Mesenchymal stem cell (in vitro differentiated cells and primary cell): Measurements from ENCODE around the gene BMAL1.

ENCODE experiments used
- DNase-seq: peaks from one replicate; pipeline ENCODE4 v3.0.0-alpha.2; 2013
- H2AFZ ChIP-seq: one replicate; pipeline ENCODE4 v1.6.1; 2013; ENCODE audit warnings: low read depth, mild to moderate bottlenecking, control low read depth, inconsistent platforms, low read length, moderate library complexity
- H2AK5ac ChIP-seq: 2 replicates; pipeline ENCODE4 v1.6.1; 2013; ENCODE audit warnings: low read length, moderate library complexity, mild to moderate bottlenecking, inconsistent platforms; ENCODE audit not compliant: severe bottlenecking
- H2BK120ac ChIP-seq: one replicate; pipeline ENCODE4 v1.6.1; 2013; ENCODE audit warnings: low read depth, mild to moderate bottlenecking, inconsistent platforms, low read length, moderate library complexity
- H2BK12ac ChIP-seq, 2 experiments: one replicate each; pipeline ENCODE4 v1.6.1; 2013; ENCODE audit warnings: inconsistent platforms in 2 of 2, low read length in 2 of 2, mild to moderate bottlenecking in 2 of 2, moderate library complexity in 2 of 2, control low read depth in 1 of 2
- H2BK15ac ChIP-seq: one replicate; pipeline ENCODE4 v1.6.1; 2013; ENCODE audit warnings: mild to moderate bottlenecking, low read depth, inconsistent platforms; ENCODE audit not compliant: poor library complexity, severe bottlenecking
- H2BK5ac ChIP-seq: 2 replicates; pipeline ENCODE4 v1.6.1; 2013; ENCODE audit warnings: low read depth, mild to moderate bottlenecking, low read length, control low read depth, inconsistent platforms; ENCODE audit not compliant: poor library complexity, severe bottlenecking
- H3K14ac ChIP-seq, 2 experiments: one replicate each; pipeline ENCODE4 v1.6.1; 2013; ENCODE audit warnings: inconsistent platforms in 2 of 2, low read length in 2 of 2, control low read depth in 1 of 2, mild to moderate bottlenecking in 1 of 2, moderate library complexity in 1 of 2
- H3K18ac ChIP-seq, 2 experiments: one replicate each; pipeline ENCODE4 v1.6.1; 2013; ENCODE audit warnings: inconsistent platforms in 2 of 2, low read length in 2 of 2, control low read depth in 1 of 2, low read depth in 1 of 2, mild to moderate bottlenecking in 1 of 2
- H3K23ac ChIP-seq, 2 experiments: one replicate each; pipeline ENCODE4 v1.6.1; 2013; ENCODE audit warnings: inconsistent platforms in 2 of 2, low read length in 2 of 2, mild to moderate bottlenecking in 2 of 2, moderate library complexity in 2 of 2, control low read depth in 1 of 2
- H3K27ac ChIP-seq: 2 replicates; pipeline ENCODE4 v1.5.1; 2013; ENCODE audit warnings: mild to moderate bottlenecking, moderate library complexity, low read length, control low read depth, inconsistent platforms; ENCODE audit not compliant: poor library complexity, severe bottlenecking
- H3K27me3 ChIP-seq, 2 experiments: 2 replicates each; pipeline versions ENCODE4 v1.6.1 to v1.7.0; 2013; ENCODE audit warnings: low read length in 2 of 2, mild to moderate bottlenecking in 2 of 2, moderate library complexity in 2 of 2, control low read depth in 1 of 2, inconsistent platforms in 1 of 2; ENCODE audit not compliant: control insufficient read depth in 1 of 2, insufficient read depth in 1 of 2
- H3K36me3 ChIP-seq, 2 experiments: 2 replicates each; pipeline versions ENCODE4 v1.6.1 to v1.7.0; 2013; ENCODE audit warnings: low read length in 2 of 2, control low read depth in 1 of 2, inconsistent platforms in 1 of 2, low read depth in 1 of 2, mild to moderate bottlenecking in 1 of 2; ENCODE audit not compliant: insufficient read depth in 2 of 2, control insufficient read depth in 1 of 2
- H3K4ac ChIP-seq, 2 experiments: one replicate each; pipeline ENCODE4 v1.6.1; 2013; ENCODE audit warnings: inconsistent platforms in 2 of 2, low read length in 2 of 2, mild to moderate bottlenecking in 2 of 2, moderate library complexity in 2 of 2, control low read depth in 1 of 2, low read depth in 1 of 2
- H3K4me1 ChIP-seq: 2 replicates; pipeline ENCODE4 v1.6.1; 2013; ENCODE audit warnings: low read depth, low read length, control low read depth; ENCODE audit not compliant: control insufficient read depth, insufficient read depth
- H3K4me2 ChIP-seq: 2 replicates; pipeline ENCODE4 v1.6.1; 2013; ENCODE audit warnings: low read length, mild to moderate bottlenecking, inconsistent platforms; ENCODE audit not compliant: poor library complexity, severe bottlenecking
- H3K4me3 ChIP-seq, 2 experiments: 2 replicates each; pipeline versions ENCODE4 v1.5.1 to v1.7.0; 2013; ENCODE audit warnings: low read length in 2 of 2, mild to moderate bottlenecking in 2 of 2, control low read depth in 1 of 2, low read depth in 1 of 2; ENCODE audit not compliant: insufficient read depth in 1 of 2
- H3K79me1 ChIP-seq: replicated peaks from 2 replicates; pipeline ENCODE4 v1.6.1; 2013; ENCODE audit warnings: mild to moderate bottlenecking, control low read depth, low read length, inconsistent platforms; ENCODE audit not compliant: poor library complexity, severe bottlenecking
- H3K9ac ChIP-seq: 2 replicates; pipeline ENCODE4 v1.7.0; 2013; ENCODE audit warnings: mild to moderate bottlenecking, low read length, moderate library complexity
- H3K9me3 ChIP-seq: 2 replicates; pipeline ENCODE4 v1.7.0; 2013; ENCODE audit warnings: mild to moderate bottlenecking, low read length; ENCODE audit not compliant: control insufficient read depth
- H4K8ac ChIP-seq: one replicate; pipeline ENCODE4 v1.6.1; 2013; ENCODE audit warnings: inconsistent platforms, mild to moderate bottlenecking, low read length, moderate library complexity
- H4K91ac ChIP-seq: one replicate; pipeline ENCODE4 v1.6.1; 2013; ENCODE audit warnings: mild to moderate bottlenecking, low read length, inconsistent platforms
- WGBS: methylation state at CpG from one replicate; pipeline ENCODE4 v1.1.7; 2013; ENCODE audit warnings: mixed read lengths; 5-methylcytosine and 5-hydroxymethylcytosine counted together

Gene BMAL1

GRCh38 chr11:13316528-13316961, 39.0 kb downstream of the BMAL1 start:
- Histone ChIP-seq H4K91ac (no peak overlapping the region), H3K27me3 (no peaks in the 10 kb centered on the region), H3K18ac (no peak overlapping the region), H3K4ac (no peak overlapping the region), H2BK15ac (no peak overlapping the region), H3K4me3 (no peak overlapping the region), H3K36me3 (peaks cover 0 to 8% of the 10 kb centered on the region in 2 experiments), H2BK120ac (no peak overlapping the region), H2BK12ac (no peak overlapping the region), H3K4me2 (no peak overlapping the region), H4K8ac (no peak overlapping the region), H2AK5ac (no peak overlapping the region), H2AFZ (no peak overlapping the region), H3K79me1 (peaks cover 38% of the 10 kb centered on the region), H2BK5ac (no peak overlapping the region), H3K9ac (no peak overlapping the region), H3K23ac (no peak overlapping the region), H3K14ac (no peak overlapping the region), H3K9me3 (no peaks in the 10 kb centered on the region), H3K4me1 (peaks cover 11% of the 10 kb centered on the region), H3K27ac (no peak overlapping the region)
- no peak for DNase-seq
- WGBS: 78% methylated on average over 3 of the region's 4 CpGs

- H3K14ac ChIP-seq: no peak overlapping the region
- WGBS: 85% methylated on average over 3 of the region's 4 CpGs
- no peak overlapping the region for H2BK120ac ChIP-seq
- peaks cover 42% of the 10 kb centered on the region for H3K79me1 ChIP-seq
- no peak overlapping the region for H3K18ac ChIP-seq
- no peaks in the 10 kb centered on the region for H3K27me3 ChIP-seq
- H2BK12ac ChIP-seq: peak overlapping the region in 1 of 2 experiments; percentile 29
- H2AFZ ChIP-seq: no peak overlapping the region
- no peaks in the 10 kb centered on the region for H3K9me3 ChIP-seq
- peak overlapping the region; percentile 14 for H4K8ac ChIP-seq
- peaks cover 11% of the 10 kb centered on the region for H3K4me1 ChIP-seq
- DNase-seq: no peak
- no peak overlapping the region for H3K4me2 ChIP-seq
- H3K4me3 ChIP-seq: no peak overlapping the region
- H2BK5ac ChIP-seq: no peak overlapping the region
- H2AK5ac ChIP-seq: no peak overlapping the region
- H3K36me3 ChIP-seq: peaks cover 0 to 11% of the 10 kb centered on the region in 2 experiments
- no peak overlapping the region for H3K4ac ChIP-seq
- peak overlapping the region; percentile 25 for H3K9ac ChIP-seq
- no peak overlapping the region for H3K27ac ChIP-seq
- no peak overlapping the region for H4K91ac ChIP-seq
- H2BK15ac ChIP-seq: no peak overlapping the region
- no peak overlapping the region for H3K23ac ChIP-seq
Measured at GRCh38 chr11:13317293-13318080, 39.9 kb downstream of the BMAL1 start.

- Histone ChIP-seq H4K8ac (no peak overlapping the region), H3K27ac (no peak overlapping the region), H2BK12ac (no peak overlapping the region), H3K9ac (peak overlapping the region; percentile 61), H3K4me3 (peak overlapping the region in 1 of 2 experiments; percentile 56), H2BK5ac (no peak overlapping the region), H2AFZ (no peak overlapping the region), H3K14ac (no peak overlapping the region), H3K4me2 (no peak overlapping the region), H4K91ac (no peak overlapping the region), H3K27me3 (no peaks in the 10 kb centered on the region), H2AK5ac (no peak overlapping the region), H3K18ac (no peak overlapping the region), H3K4ac (no peak overlapping the region), H2BK15ac (no peak overlapping the region), H3K9me3 (no peaks in the 10 kb centered on the region), H2BK120ac (no peak overlapping the region), H3K79me1 (peaks cover 40% of the 10 kb centered on the region), H3K36me3 (peaks cover 0 to 6% of the 10 kb centered on the region in 2 experiments), H3K4me1 (peaks cover 12% of the 10 kb centered on the region), H3K23ac (no peak overlapping the region)
- DNase-seq: peak; percentile 58
- WGBS: 33% methylated on average over 2 of the region's 2 CpGs
Measured at GRCh38 chr11:13318498-13319295, 41.1 kb downstream of the BMAL1 start.

- Histone ChIP-seq H4K91ac (no peak overlapping the region), H3K79me1 (peaks cover 31% of the 10 kb centered on the region), H3K14ac (no peak overlapping the region), H4K8ac (no peak overlapping the region), H3K9ac (no peak overlapping the region), H3K4me1 (peaks cover 11% of the 10 kb centered on the region), H3K4ac (no peak overlapping the region), H3K18ac (no peak overlapping the region), H3K23ac (no peak overlapping the region), H2BK120ac (no peak overlapping the region), H2BK12ac (no peak overlapping the region), H3K27me3 (no peaks in the 10 kb centered on the region), H3K36me3 (peaks cover 0 to 3% of the 10 kb centered on the region in 2 experiments), H3K4me2 (no peak overlapping the region), H3K4me3 (no peak overlapping the region), H3K27ac (no peak overlapping the region), H2BK15ac (no peak overlapping the region), H2AFZ (no peak overlapping the region), H2BK5ac (no peak overlapping the region), H2AK5ac (no peak overlapping the region), H3K9me3 (no peaks in the 10 kb centered on the region)
- WGBS: 71% methylated on average over 1 of the region's 3 CpGs
- no peak for DNase-seq
Measured at GRCh38 chr11:13320688-13321087, 43.1 kb downstream of the BMAL1 start.
